ENCODE measurements around the gene PTPRO.

DNA sequence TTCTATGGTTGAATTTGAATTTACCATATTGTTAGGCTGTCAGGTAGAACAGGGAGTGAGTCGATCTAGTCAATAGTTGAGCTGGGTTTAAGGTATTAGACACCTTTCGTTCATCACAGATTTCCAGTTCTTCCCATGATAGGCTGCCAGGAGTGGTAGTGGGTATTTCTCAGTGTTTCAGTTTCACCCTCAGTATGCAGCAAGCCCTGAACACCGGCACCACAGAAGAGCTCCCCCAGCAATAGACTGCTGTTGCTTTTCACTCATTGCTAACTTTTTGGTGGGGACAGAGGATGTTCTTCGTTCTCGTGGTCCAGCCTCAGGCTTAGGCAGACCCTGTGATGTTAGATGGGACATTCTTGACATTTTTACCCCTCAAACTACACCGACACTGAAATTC, 164.6 kb downstream of the PTPRO start:
- TF ChIP-seq POLR2A (IDR thresholded peaks at IDR 0.05) (no peak), CTCF (IDR thresholded peaks at IDR 0.05) (no peak)
